GM12878 (cell line): Measurements from ENCODE around the gene DYNC1I1.

ENCODE experiments used
- CBX5 ChIP-seq: sonication (generic); IDR thresholded peaks from 2 replicates; pipeline ENCODE4 v1.6.1; 2016; ENCODE audit warnings: low read depth, moderate library complexity, mild to moderate bottlenecking, inconsistent platforms
- PAX8 ChIP-seq: fragments of 450-650 bp; IDR thresholded peaks from 2 replicates; pipeline ENCODE4 v1.6.1; 2017; ENCODE audit warnings: mild to moderate bottlenecking, moderate library complexity
- RAD21 ChIP-seq: IDR thresholded peaks from 2 replicates; pipeline ENCODE4 v1.6.1; 2011; ENCODE audit warnings: mild to moderate bottlenecking, low read depth, low read length, moderate library complexity; ENCODE audit not compliant: insufficient read depth
- TF ChIP-seq, protein P1 (sequence below), 3 experiments: IDR thresholded peaks in 2 of 3; conservative IDR thresholded peaks in 1 of 3; 2 replicates each; pipeline ENCODE4 v1.5.1; 2011; ENCODE audit warnings: low read depth in 3 of 3, low read length in 3 of 3, mild to moderate bottlenecking in 3 of 3, control low read depth in 2 of 3, moderate library complexity in 2 of 3, inconsistent platforms in 1 of 3, mixed read lengths in 1 of 3; ENCODE audit not compliant: control insufficient read depth in 2 of 3, insufficient read depth in 1 of 3; ENCODE audit errors: extremely low read depth in 1 of 3

DNA sequence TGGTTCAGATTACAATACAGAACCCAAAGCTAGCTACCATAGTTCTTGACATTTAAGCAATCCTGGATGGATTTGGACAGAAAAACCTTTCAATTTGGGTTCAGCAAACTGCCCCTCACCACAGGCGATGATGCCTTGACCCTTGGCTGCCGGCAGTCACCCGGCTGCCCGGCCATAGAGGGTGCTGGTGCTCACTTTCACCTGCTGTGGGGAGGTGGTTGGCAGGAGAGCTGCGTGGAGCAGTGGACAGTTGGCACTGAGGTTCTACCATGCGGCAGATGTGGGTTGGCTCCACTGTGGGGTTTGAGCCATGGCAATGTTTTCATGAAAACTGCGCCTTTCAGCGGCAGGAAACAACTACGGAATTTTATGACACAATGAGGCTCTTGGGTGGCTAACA lies 99.5 kb downstream of the DYNC1I1 start:
- TF ChIP-seq PAX8 (no peak), CBX5 (no peak), RAD21 (no peak)
- TF ChIP-seq, protein P1, sequence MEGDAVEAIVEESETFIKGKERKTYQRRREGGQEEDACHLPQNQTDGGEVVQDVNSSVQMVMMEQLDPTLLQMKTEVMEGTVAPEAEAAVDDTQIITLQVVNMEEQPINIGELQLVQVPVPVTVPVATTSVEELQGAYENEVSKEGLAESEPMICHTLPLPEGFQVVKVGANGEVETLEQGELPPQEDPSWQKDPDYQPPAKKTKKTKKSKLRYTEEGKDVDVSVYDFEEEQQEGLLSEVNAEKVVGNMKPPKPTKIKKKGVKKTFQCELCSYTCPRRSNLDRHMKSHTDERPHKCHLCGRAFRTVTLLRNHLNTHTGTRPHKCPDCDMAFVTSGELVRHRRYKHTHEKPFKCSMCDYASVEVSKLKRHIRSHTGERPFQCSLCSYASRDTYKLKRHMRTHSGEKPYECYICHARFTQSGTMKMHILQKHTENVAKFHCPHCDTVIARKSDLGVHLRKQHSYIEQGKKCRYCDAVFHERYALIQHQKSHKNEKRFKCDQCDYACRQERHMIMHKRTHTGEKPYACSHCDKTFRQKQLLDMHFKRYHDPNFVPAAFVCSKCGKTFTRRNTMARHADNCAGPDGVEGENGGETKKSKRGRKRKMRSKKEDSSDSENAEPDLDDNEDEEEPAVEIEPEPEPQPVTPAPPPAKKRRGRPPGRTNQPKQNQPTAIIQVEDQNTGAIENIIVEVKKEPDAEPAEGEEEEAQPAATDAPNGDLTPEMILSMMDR (IDR thresholded peaks at IDR 0.05 in 2 of 3, conservative IDR thresholded peaks at IDR 0.05 in 1 of 3; ENCODE audit: control insufficient read depth in 2 of 3, extremely low read depth in 1 of 3, insufficient read depth in 1 of 3, low read depth in 3 of 3, low read length in 3 of 3), result no peak
